ENCODE results near the gene TIMP4. TPM values are rescaled to one million over a fixed set of nuclear protein-coding genes. Genes with fewer than 3 reads are reported as not detected.

The TIMP4 gene
- total and polyA plus RNA-seq, 2 of the 4 experiments (the other 2 are of a cell fraction): 0.39 to 0.54 TPM

DNA sequence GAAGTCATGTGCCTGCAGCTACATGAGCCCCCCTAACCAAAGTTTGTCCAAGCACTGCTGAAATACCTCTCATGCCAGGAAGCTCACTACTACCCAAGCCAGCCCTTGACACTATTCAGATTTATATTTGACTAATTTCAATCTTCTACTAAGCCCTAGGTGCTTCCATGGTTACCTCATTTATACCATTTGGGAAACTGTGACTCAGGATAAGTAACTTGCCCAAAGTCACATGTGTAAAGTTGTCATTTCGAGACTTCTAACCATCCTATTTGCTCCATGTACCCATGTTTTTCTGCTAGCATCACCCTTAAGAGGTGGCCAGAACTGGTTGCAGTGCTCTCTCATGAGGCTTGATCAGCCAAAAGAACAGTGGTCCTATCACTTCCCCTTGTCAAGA lies 20.7 kb upstream of the TIMP4 start:
- in situ Hi-C loops (cut with MboI; ENCODE audit: low sequenced_read_pairs) (loop anchor here (5.0 to 10.0 kb wide), 2 partner anchors 42 to 295 kb away; no protein-coding TSS in a partner anchor), intact Hi-C loops (cut with micrococcal nuclease) (loop anchor here (5.0 kb wide), 2 partner anchors 108 to 332 kb away; partner anchors contain the start of genes PPARG and TAMM41), dilution Hi-C loops (cut with HindIII; ENCODE audit: low sequenced_read_pairs, unreplicated experiment) (no loop called here)
- Histone ChIP-seq H3K4me3 (ENCODE audit: insufficient read depth, low read depth, low read length) (no peak overlapping the region), H3K56ac (ENCODE audit: extremely low read depth, insufficient read depth, low read length) (no peak overlapping the region), H3K23ac (ENCODE audit: low read depth, low read length) (no peak overlapping the region), H4K91ac (ENCODE audit: insufficient read depth, low read depth, low read length) (no peak overlapping the region), H2AFZ (replicated peaks; ENCODE audit: low read length, poor library complexity) (no peak overlapping the region), H3K36me3 (ENCODE audit: control insufficient read depth, insufficient read depth, low read length) (no peaks in the 10 kb centered on the region), H4K8ac (ENCODE audit: low read depth in 2 of 2, low read length in 2 of 2) (no peak overlapping the region), H3K18ac (ENCODE audit: low read depth, low read length) (no peak overlapping the region), H2AK5ac (ENCODE audit: low read depth, low read length) (no peak overlapping the region), H3K9me3 (ENCODE audit: control insufficient read depth, insufficient read depth, low read length) (no peaks in the 10 kb centered on the region), H3K4ac (ENCODE audit: low read depth, low read length) (no peak overlapping the region), H3K4me2 (ENCODE audit: low read depth, low read length) (no peak overlapping the region), H2BK20ac (ENCODE audit: low read depth, low read length) (no peak overlapping the region; the same call in 1 of the 2 replicates), H2BK5ac (ENCODE audit: low read depth, low read length, poor library complexity, severe bottlenecking) (no peak overlapping the region), H3K4me1 (ENCODE audit: control insufficient read depth, insufficient read depth, low read length) (peaks cover 12% of the 10 kb centered on the region), H2BK120ac (ENCODE audit: low read depth, low read length) (no peak overlapping the region), H4K20me1 (ENCODE audit: insufficient read depth, low read length) (no peaks in the 10 kb centered on the region), H3K27ac (ENCODE audit: insufficient read depth, low read length) (no peak overlapping the region), H4K5ac (ENCODE audit: low read depth, low read length) (no peak overlapping the region), H3K27me3 (ENCODE audit: control insufficient read depth, insufficient read depth, low read length) (no peaks in the 10 kb centered on the region), H3K79me1 (ENCODE audit: low read depth in 1 of 2, low read length in 2 of 2) (no peaks in the 10 kb centered on the region), H3K9me1 (ENCODE audit: insufficient read depth, low read length) (peaks cover 15% of the 10 kb centered on the region), H2BK15ac (ENCODE audit: low read depth, low read length) (no peak overlapping the region; the same call in 1 of the 3 replicates), H3K14ac (replicated peaks; ENCODE audit: low read depth, low read length) (no peak overlapping the region), H2AK9ac (replicated peaks; ENCODE audit: low read depth, low read length, poor library complexity) (no peak overlapping the region), H3K9ac (ENCODE audit: low read depth, low read length) (no peak overlapping the region)
- BruUV-seq (replicated peaks): no TSS peak
- WGBS, 2 experiments (ENCODE audit: extremely low coverage in 2 of 2, insufficient read length in 1 of 2): 100% methylated on average over 1 of the region's 1 CpG; no CpG with 5 or more reads in 1 of the 2 experiments
- TF ChIP-seq BHLHE40 (IDR thresholded peaks at IDR 0.05; ENCODE audit: low read depth, low read length) (no peak), CEBPB (IDR thresholded peaks at IDR 0.05; ENCODE audit: low read depth, low read length) (no peak), POLR2A (IDR thresholded peaks at IDR 0.05; ENCODE audit: low read depth, low read length) (no peak), SMC3 (IDR thresholded peaks at IDR 0.05; ENCODE audit: low read depth, low read length) (no peak), RFX5 (IDR thresholded peaks at IDR 0.05; ENCODE audit: low read depth, low read length) (no peak), NFE2L2 (IDR thresholded peaks at IDR 0.05; ENCODE audit: low read depth, low read length) (no peak), FOS (IDR thresholded peaks at IDR 0.05; ENCODE audit: low read depth, low read length) (no peak), MAZ (IDR thresholded peaks at IDR 0.05; ENCODE audit: borderline replicate concordance, low read depth, low read length) (no peak), MAFK (IDR thresholded peaks at IDR 0.05; ENCODE audit: low read depth, low read length) (no peak), RAD21 (IDR thresholded peaks at IDR 0.05; ENCODE audit: low read length) (no peak), CHD1 (IDR thresholded peaks at IDR 0.05; ENCODE audit: low read depth, low read length) (no peak), RCOR1 (IDR thresholded peaks at IDR 0.05; ENCODE audit: insufficient replicate concordance, low read length) (no peak), MXI1 (IDR thresholded peaks at IDR 0.05; ENCODE audit: borderline replicate concordance, low read depth, low read length) (no peak)
- TF ChIP-seq, protein P1, sequence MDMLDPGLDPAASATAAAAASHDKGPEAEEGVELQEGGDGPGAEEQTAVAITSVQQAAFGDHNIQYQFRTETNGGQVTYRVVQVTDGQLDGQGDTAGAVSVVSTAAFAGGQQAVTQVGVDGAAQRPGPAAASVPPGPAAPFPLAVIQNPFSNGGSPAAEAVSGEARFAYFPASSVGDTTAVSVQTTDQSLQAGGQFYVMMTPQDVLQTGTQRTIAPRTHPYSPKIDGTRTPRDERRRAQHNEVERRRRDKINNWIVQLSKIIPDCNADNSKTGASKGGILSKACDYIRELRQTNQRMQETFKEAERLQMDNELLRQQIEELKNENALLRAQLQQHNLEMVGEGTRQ (IDR thresholded peaks at IDR 0.05; ENCODE audit: low read depth, low read length): no peak
- TF ChIP-seq, protein P2, sequence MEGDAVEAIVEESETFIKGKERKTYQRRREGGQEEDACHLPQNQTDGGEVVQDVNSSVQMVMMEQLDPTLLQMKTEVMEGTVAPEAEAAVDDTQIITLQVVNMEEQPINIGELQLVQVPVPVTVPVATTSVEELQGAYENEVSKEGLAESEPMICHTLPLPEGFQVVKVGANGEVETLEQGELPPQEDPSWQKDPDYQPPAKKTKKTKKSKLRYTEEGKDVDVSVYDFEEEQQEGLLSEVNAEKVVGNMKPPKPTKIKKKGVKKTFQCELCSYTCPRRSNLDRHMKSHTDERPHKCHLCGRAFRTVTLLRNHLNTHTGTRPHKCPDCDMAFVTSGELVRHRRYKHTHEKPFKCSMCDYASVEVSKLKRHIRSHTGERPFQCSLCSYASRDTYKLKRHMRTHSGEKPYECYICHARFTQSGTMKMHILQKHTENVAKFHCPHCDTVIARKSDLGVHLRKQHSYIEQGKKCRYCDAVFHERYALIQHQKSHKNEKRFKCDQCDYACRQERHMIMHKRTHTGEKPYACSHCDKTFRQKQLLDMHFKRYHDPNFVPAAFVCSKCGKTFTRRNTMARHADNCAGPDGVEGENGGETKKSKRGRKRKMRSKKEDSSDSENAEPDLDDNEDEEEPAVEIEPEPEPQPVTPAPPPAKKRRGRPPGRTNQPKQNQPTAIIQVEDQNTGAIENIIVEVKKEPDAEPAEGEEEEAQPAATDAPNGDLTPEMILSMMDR (conservative IDR thresholded peaks at IDR 0.05; ENCODE audit: low read depth, low read length): no peak
- TF ChIP-seq, protein P3, sequence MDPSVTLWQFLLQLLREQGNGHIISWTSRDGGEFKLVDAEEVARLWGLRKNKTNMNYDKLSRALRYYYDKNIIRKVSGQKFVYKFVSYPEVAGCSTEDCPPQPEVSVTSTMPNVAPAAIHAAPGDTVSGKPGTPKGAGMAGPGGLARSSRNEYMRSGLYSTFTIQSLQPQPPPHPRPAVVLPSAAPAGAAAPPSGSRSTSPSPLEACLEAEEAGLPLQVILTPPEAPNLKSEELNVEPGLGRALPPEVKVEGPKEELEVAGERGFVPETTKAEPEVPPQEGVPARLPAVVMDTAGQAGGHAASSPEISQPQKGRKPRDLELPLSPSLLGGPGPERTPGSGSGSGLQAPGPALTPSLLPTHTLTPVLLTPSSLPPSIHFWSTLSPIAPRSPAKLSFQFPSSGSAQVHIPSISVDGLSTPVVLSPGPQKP (IDR thresholded peaks at IDR 0.05; ENCODE audit: borderline replicate concordance, low read depth, low read length): no peak
- ATAC-seq (ENCODE audit: low read depth) (no peak), DNase-seq (no peak)
- POLR2A ChIA-PET (ENCODE audit: unreplicated experiment): interaction anchor here (0.6 kb wide), 1 partner anchor 290 kb away, joined by 3 read pairs; no protein-coding TSS in a partner anchor
- CTCF ChIA-PET: no interaction called here
